H1 (cell line): ENCODE data around the gene SF3B2. TPM values are rescaled to one million over a fixed set of nuclear protein-coding genes. Genes with fewer than 3 reads are reported as not detected.

Experiments
- KDM5A ChIP-seq: fragments of 200-600 bp; IDR thresholded peaks from 2 replicates; pipeline ENCODE4 v1.7.1; 2012; ENCODE audit warnings: mild to moderate bottlenecking, low read length, inconsistent platforms, mixed read lengths
- NRF1 ChIP-seq: IDR thresholded peaks from 2 replicates; pipeline ENCODE4 v1.6.1; 2011; ENCODE audit warnings: mild to moderate bottlenecking, low read depth, low read length, improper control_type of control experiment
- SIRT6 ChIP-seq: IDR thresholded peaks from one replicate; pipeline ENCODE4 v1.7.1; 2012; ENCODE audit warnings: low read length, inconsistent platforms
- SP2 ChIP-seq: IDR thresholded peaks from 2 replicates; pipeline ENCODE4 v1.6.1; 2012; ENCODE audit warnings: mild to moderate bottlenecking, low read length, inconsistent platforms
- TCF12 ChIP-seq: IDR thresholded peaks from 2 replicates; pipeline ENCODE4 v1.6.1; 2011; ENCODE audit warnings: low read depth, mild to moderate bottlenecking, low read length
- ZNF274 ChIP-seq: IDR thresholded peaks from 2 replicates; pipeline ENCODE4 v1.7.0; 2012; ENCODE audit warnings: low read length, borderline replicate concordance; ENCODE audit errors: extremely low read depth
- polyA plus RNA-seq, 7 experiments: library from polyadenylated mRNA; depleted of rRNA in 3 of 7; stranded (reverse) in 5 of 7; unstranded in 2 of 7; fragments of >200 nt in 5 of 7; fragments of 200-250 nt in 2 of 7; gene quantifications; 1 replicate in 5 of 7; 2 replicates in 1 of 7; 4 replicates in 1 of 7; pipeline versions ENCODE4 v1.2.1 to v1.2.3, GENCODE V29; 2011 to 2013; ENCODE audit warnings: missing spikeins in 2 of 7, mixed read lengths in 2 of 7
- total RNA-seq: library from RNA; stranded (reverse); fragmentation: NEBNext Ultra II Directional; extraction: Animal tissue kit (Norgen Biotek cat#: 25700); gene quantifications from 2 replicates; pipeline ENCODE4 v1.2.1, GENCODE V29; 2021

SF3B2 gene
- total and polyA plus RNA-seq, 2 of the 8 experiments (the other 6 are each of a cell fraction or from before 2014, with no cell fraction given), result 182 to 237 TPM

DNA sequence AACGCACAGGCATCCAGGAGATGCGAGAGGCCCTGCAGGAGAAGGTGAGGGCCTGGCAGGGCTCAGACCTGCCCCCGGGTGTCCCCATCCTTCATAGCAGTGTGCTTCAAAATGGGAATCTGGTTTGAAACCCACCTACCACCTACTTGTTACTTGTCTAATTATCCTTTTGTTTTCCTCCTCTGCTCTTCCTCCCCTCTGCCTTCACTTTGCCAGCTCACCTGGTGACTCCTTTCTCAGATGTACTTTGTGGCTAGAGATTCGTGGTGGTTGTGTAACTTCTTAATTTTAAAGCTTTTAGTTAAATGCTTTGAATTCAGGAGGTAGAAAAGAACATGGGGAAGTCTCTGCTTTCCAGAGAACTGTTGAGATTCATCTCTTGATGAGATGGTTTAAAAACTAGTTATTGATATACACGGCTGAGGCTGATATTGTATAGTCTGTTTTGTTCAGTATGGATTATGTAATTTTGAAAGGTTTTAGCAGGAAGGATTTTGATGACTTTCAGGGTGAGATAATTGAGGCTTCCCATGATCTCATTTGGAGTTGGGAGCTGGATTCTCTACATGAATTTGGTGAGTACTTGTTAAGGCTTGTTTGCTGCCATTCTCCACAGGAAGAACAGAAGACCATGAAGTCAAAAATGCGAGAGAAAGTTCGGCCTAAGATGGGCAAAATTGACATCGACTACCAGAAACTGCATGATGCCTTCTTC, 8.0 kb downstream of the SF3B2 start (continued):
- TF ChIP-seq SP2 (no peak), NRF1 (no peak), SIRT6 (no peak), TCF12 (no peak), ZNF274 (no peak), KDM5A (no peak)
